Muscle of arm (tissue), 12 donors: ENCODE data around the gene SLC39A1. TPM values are rescaled to one million over a fixed set of nuclear protein-coding genes. Genes with fewer than 3 reads are reported as not detected.

Source experiments
- DNase-seq: peaks from one replicate; pipeline ENCODE4 v3.0.0-alpha.2; 2013
- polyA plus RNA-seq, 12 donors: library from polyadenylated mRNA; unstranded; fragments of 120-200 nt; gene quantifications; one replicate each; pipeline ENCODE4 v1.2.1, GENCODE V29; 2013; ENCODE audit not compliant: insufficient read length in 12 of 12

Gene SLC39A1
- polyA plus RNA-seq, 12 donors, result 33.5 to 57.6 (median 41.6) TPM; not detected in 1

- DNase-seq, result no peak
Observed at GRCh38 chr1:153954826-153955225, 8.5 kb downstream of the SLC39A1 start.

GRCh38 chr1:153953859-153954365, 9.4 kb downstream of the SLC39A1 start:
- DNase-seq, result no peak

GRCh38 chr1:153951801-153952200, 11.5 kb downstream of the SLC39A1 start:
- no peak for DNase-seq

- no peak for DNase-seq
Observed at GRCh38 chr1:153951183-153951582, 12.2 kb downstream of the SLC39A1 start.

GRCh38 chr1:153946622-153947241, 16.6 kb downstream of the SLC39A1 start, which contains the start of gene DENND4B:
TSS of gene DENND4B (minus strand) at chr1:153946718. CDS start at chr1:153944374, 2,344 bp downstream.
- DNase-seq, result peak; percentile 83

- DNase-seq, result peak; percentile 59
Observed at GRCh38 chr1:153945795-153946621, 17.3 kb downstream of the SLC39A1 start.

- no peak for DNase-seq
Observed at GRCh38 chr1:153945131-153945794, 18.1 kb downstream of the SLC39A1 start.

GRCh38 chr1:153944827-153945117, 18.6 kb downstream of the SLC39A1 start:
- DNase-seq, result no peak

- no peak for DNase-seq
Observed at GRCh38 chr1:153944005-153944826, 19.1 kb downstream of the SLC39A1 start.

- DNase-seq, result no peak
Observed at GRCh38 chr1:153942766-153943549, 20.4 kb downstream of the SLC39A1 start.

- no peak for DNase-seq
Observed at GRCh38 chr1:153941826-153942725, 21.3 kb downstream of the SLC39A1 start.

GRCh38 chr1:153940756-153941155, 22.6 kb downstream of the SLC39A1 start:
- no peak for DNase-seq

- DNase-seq, result no peak
Observed at GRCh38 chr1:153939476-153939875, 23.9 kb downstream of the SLC39A1 start.

GRCh38 chr1:153938996-153939395, 24.3 kb downstream of the SLC39A1 start:
- DNase-seq, result no peak

GRCh38 chr1:153937331-153937730, 26.0 kb downstream of the SLC39A1 start:
- DNase-seq, result no peak

- DNase-seq, result no peak
Observed at GRCh38 chr1:153936011-153936802, 27.1 kb downstream of the SLC39A1 start.

- no peak for DNase-seq
Observed at GRCh38 chr1:153934746-153935145, 28.6 kb downstream of the SLC39A1 start.

- no peak for DNase-seq
Observed at GRCh38 chr1:153933955-153934354, 29.4 kb downstream of the SLC39A1 start.

- no peak for DNase-seq
Observed at GRCh38 chr1:153933430-153933829, 29.9 kb downstream of the SLC39A1 start.
